ENCODE results near the gene LNP1. TPM values are rescaled to one million over a fixed set of nuclear protein-coding genes. Genes with fewer than 3 reads are reported as not detected.

The LNP1 gene
- total and polyA plus RNA-seq, 7 donors: 0.69 to 3.6 (median 2.9) TPM

DNA sequence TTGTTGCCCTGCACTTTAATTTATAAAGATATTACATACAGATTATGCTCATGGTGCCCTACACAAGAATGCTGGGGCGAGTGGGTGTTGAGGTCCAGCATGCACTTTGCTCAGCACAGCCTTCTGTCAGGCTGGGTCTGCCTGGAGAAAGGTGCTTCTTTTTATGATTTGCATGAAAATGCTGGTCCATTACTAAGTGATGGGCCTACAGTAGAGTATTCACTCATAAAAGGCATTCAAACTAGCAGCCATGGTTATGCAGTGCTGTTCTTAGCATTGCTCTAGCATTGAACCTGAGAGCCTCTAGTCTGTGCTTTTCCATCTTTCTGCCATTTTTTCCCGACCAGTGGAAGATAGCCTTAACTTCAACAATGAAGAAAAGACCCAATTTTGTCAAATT, 12.3 kb downstream of the LNP1 start:
- TF ChIP-seq, protein P1, sequence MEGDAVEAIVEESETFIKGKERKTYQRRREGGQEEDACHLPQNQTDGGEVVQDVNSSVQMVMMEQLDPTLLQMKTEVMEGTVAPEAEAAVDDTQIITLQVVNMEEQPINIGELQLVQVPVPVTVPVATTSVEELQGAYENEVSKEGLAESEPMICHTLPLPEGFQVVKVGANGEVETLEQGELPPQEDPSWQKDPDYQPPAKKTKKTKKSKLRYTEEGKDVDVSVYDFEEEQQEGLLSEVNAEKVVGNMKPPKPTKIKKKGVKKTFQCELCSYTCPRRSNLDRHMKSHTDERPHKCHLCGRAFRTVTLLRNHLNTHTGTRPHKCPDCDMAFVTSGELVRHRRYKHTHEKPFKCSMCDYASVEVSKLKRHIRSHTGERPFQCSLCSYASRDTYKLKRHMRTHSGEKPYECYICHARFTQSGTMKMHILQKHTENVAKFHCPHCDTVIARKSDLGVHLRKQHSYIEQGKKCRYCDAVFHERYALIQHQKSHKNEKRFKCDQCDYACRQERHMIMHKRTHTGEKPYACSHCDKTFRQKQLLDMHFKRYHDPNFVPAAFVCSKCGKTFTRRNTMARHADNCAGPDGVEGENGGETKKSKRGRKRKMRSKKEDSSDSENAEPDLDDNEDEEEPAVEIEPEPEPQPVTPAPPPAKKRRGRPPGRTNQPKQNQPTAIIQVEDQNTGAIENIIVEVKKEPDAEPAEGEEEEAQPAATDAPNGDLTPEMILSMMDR (IDR thresholded peaks at IDR 0.05): no peak
- TF ChIP-seq EP300 (IDR thresholded peaks at IDR 0.05) (no peak), POLR2A (IDR thresholded peaks at IDR 0.05) (no peak), POLR2AphosphoS5 (IDR thresholded peaks at IDR 0.05) (no peak)
- DNase-seq: no peak
- 94 to 95% methylated on average over 2 of the region's 2 CpGs for WGBS, 2 donors
- Histone ChIP-seq H3K4me3 (no peak overlapping the region), H3K36me3 (no peaks in the 10 kb centered on the region), H3K27ac (no peak overlapping the region), H3K4me1 (no peaks in the 10 kb centered on the region), H3K9me3 (peaks cover 0 to 1% (median 0%) of the 10 kb centered on the region in 4 donors), H3K27me3 (no peaks in the 10 kb centered on the region)
- intact Hi-C loops (cut with DNase I): no loop called here

DNA sequence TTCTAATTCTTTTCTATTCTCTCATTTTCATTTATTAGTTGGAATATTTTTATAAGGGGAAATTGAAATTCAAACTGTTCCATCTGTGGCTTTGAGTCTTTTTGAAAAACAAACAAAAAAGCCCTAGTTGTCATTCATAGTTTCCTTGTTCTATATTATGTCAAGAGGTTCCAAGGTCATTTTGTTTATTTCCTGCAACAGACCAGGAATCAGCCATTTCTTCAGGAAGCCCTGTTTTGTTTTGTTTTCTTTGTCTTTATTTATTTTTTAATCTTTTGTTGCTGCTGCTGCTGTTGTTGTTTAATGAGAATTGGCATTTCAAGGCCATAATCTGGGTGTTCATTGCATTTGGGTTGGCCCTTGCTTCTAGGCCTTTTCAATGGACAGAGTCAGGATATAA, 14.8 kb downstream of the LNP1 start:
- intact Hi-C loops (cut with DNase I): no loop called here
- TF ChIP-seq POLR2AphosphoS5 (IDR thresholded peaks at IDR 0.05): no peak
- TF ChIP-seq EP300 (IDR thresholded peaks at IDR 0.05): no peak
- TF ChIP-seq, protein P1 (IDR thresholded peaks at IDR 0.05): no peak
- TF ChIP-seq POLR2A (IDR thresholded peaks at IDR 0.05): no peak
- Histone ChIP-seq H3K36me3 (no peaks in the 10 kb centered on the region), H3K4me3 (no peak overlapping the region), H3K4me1 (no peaks in the 10 kb centered on the region), H3K9me3 (peaks cover 0 to 1% (median 0%) of the 10 kb centered on the region in 4 donors), H3K27me3 (no peaks in the 10 kb centered on the region), H3K27ac (no peak overlapping the region)
- DNase-seq: no peak

- no peaks in the 10 kb centered on the region for H3K27me3 ChIP-seq
- no peak for DNase-seq
- intact Hi-C loops (cut with DNase I): no loop called here
- no peaks in the 10 kb centered on the region for H3K4me1 ChIP-seq
- WGBS, 2 donors: 47 to 78% methylated on average over 1 of the region's 1 CpG
- H3K4me3 ChIP-seq: no peak overlapping the region
- H3K9me3 ChIP-seq: no peaks in the 10 kb centered on the region
- no peak overlapping the region for H3K27ac ChIP-seq
- TF ChIP-seq EP300 (IDR thresholded peaks at IDR 0.05) (no peak), POLR2AphosphoS5 (IDR thresholded peaks at IDR 0.05) (no peak), POLR2A (IDR thresholded peaks at IDR 0.05) (no peak)
- TF ChIP-seq, protein P1 (IDR thresholded peaks at IDR 0.05): no peak
- H3K36me3 ChIP-seq: no peaks in the 10 kb centered on the region
Measured at GRCh38 chr3:100416863-100417262, 15.5 kb downstream of the LNP1 start.

GRCh38 chr3:100419406-100419805, 18.1 kb downstream of the LNP1 start:
- H3K4me1 ChIP-seq: no peaks in the 10 kb centered on the region
- no peaks in the 10 kb centered on the region for H3K36me3 ChIP-seq
- TF ChIP-seq POLR2AphosphoS5 (IDR thresholded peaks at IDR 0.05): no peak
- TF ChIP-seq, protein P1 (IDR thresholded peaks at IDR 0.05): no peak
- TF ChIP-seq EP300 (IDR thresholded peaks at IDR 0.05): no peak
- TF ChIP-seq POLR2A (IDR thresholded peaks at IDR 0.05): no peak
- no peak overlapping the region for H3K4me3 ChIP-seq
- WGBS, 2 donors: 92 to 100% methylated on average over 1 of the region's 1 CpG
- H3K27ac ChIP-seq: no peak overlapping the region
- no peak for DNase-seq
- no peaks in the 10 kb centered on the region for H3K27me3 ChIP-seq
- H3K9me3 ChIP-seq: no peaks in the 10 kb centered on the region
- intact Hi-C loops (cut with DNase I): no loop called here

DNA sequence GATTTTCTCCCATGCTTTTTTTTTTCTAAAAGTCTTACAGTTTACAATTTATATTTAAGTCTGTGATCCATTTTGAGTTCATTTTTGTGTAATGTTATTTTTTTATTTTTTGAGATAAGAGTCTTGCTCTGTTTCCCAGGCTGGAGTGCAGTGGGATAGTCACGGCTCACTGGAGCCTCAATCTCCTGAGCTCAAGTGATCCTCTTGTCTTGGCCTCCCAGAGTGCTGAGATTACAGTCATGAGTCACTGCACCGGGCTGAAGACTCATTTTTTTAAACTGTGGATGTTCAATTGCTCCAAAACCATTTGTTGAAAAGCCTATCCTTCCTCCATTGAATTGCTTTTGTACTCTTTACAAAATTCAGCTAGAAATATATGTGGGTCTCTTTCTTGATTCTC, 19.5 kb downstream of the LNP1 start:
- no peak for TF ChIP-seq EP300 (IDR thresholded peaks at IDR 0.05)
- TF ChIP-seq, protein P1 (IDR thresholded peaks at IDR 0.05): no peak
- no peak for TF ChIP-seq POLR2AphosphoS5 (IDR thresholded peaks at IDR 0.05)
- TF ChIP-seq POLR2A (IDR thresholded peaks at IDR 0.05): no peak
- Histone ChIP-seq H3K4me3 (no peak overlapping the region), H3K4me1 (no peaks in the 10 kb centered on the region), H3K27ac (no peak overlapping the region), H3K9me3 (no peaks in the 10 kb centered on the region), H3K27me3 (no peaks in the 10 kb centered on the region), H3K36me3 (no peaks in the 10 kb centered on the region)
- intact Hi-C loops (cut with DNase I): no loop called here
- DNase-seq: no peak
- 69 to 94% methylated on average over 2 of the region's 2 CpGs for WGBS, 2 donors
